Endothelial cell of umbilical vein (primary cell): Measurements from ENCODE around the gene NLRC3. TPM values are rescaled to one million over a fixed set of nuclear protein-coding genes. Genes with fewer than 3 reads are reported as not detected.

Source experiments
- BruUV-seq: library from RNA; stranded (reverse); fragments of 400-500 nt; replicated peaks from 2 replicates; lab custom pipeline; 2021; lab: Mats Ljungman, UMichigan
- CTCF ChIA-PET: fragments of 300-600, 350-600 bp; sonication (Branson Sonifier 250); formaldehyde crosslinking; loops from one replicate; lab custom pipeline; 2021; ENCODE audit warnings: antibody characterized with exemption, inconsistent platforms; lab: Charles Lee
- POLR2A ChIA-PET: fragments of 300-600, 350-600 bp; sonication (Branson Sonifier 250); formaldehyde crosslinking; loops from one replicate; lab custom pipeline; 2021; ENCODE audit warnings: antibody characterized with exemption, inconsistent platforms; lab: Charles Lee
- DNase-seq: peaks from one replicate; pipeline ENCODE4 v3.0.0-alpha.2; 2011; ENCODE audit warnings: low read depth, low spot score
- FAIRE-seq: peaks from 2 replicates; lab custom pipeline; 2011; peaks lifted over from hg19 to GRCh38; lab: Jason Lieb, UNC
- H2AFZ ChIP-seq: 2 replicates; pipeline ENCODE4 v1.6.0; 2012; ENCODE audit warnings: low read depth, low read length, control low read depth, inconsistent platforms
- H3K27ac ChIP-seq: 2 replicates; pipeline ENCODE4 v1.5.1; 2011; ENCODE audit warnings: low read depth, mild to moderate bottlenecking, control low read depth, low read length, moderate library complexity; ENCODE audit not compliant: insufficient read depth
- H3K27me3 ChIP-seq, 2 experiments: 2 replicates each; pipeline versions ENCODE4 v1.6.0 to v1.6.1; 2011; ENCODE audit warnings: low read length in 2 of 2, mixed read lengths in 1 of 2; ENCODE audit not compliant: control insufficient read depth in 2 of 2, insufficient read depth in 2 of 2
- H3K36me3 ChIP-seq, 2 experiments: 2 replicates in 1 of 2; 3 replicates in 1 of 2; pipeline ENCODE4 v1.5.1; 2011; ENCODE audit warnings: low read length in 2 of 2, mild to moderate bottlenecking in 1 of 2, moderate library complexity in 1 of 2; ENCODE audit not compliant: control insufficient read depth in 2 of 2, insufficient read depth in 2 of 2; ENCODE audit errors: extremely low read depth in 1 of 2
- H3K4me1 ChIP-seq: 3 replicates; pipeline ENCODE4 v1.5.1; 2011; ENCODE audit warnings: mild to moderate bottlenecking, low read length; ENCODE audit not compliant: control insufficient read depth, insufficient read depth; ENCODE audit errors: extremely low read depth
- H3K4me2 ChIP-seq: 2 replicates; pipeline ENCODE4 v1.6.1; 2011; ENCODE audit warnings: low read length, control low read depth, mixed read lengths; ENCODE audit not compliant: insufficient read depth
- H3K4me3 ChIP-seq, 3 experiments: fragments of 200-600 bp in 1 of 3; sonication (generic), shearing (Covaris generic) in 1 of 3; replicated peaks in 1 of 3; 2 replicates each; pipeline ENCODE4 v1.5.1; 2011 to 2016; ENCODE audit warnings: control low read depth in 3 of 3, low read length in 3 of 3, mild to moderate bottlenecking in 2 of 3, inconsistent platforms in 1 of 3, low read depth in 1 of 3, moderate library complexity in 1 of 3; ENCODE audit not compliant: insufficient read depth in 1 of 3
- H3K79me2 ChIP-seq: 2 replicates; pipeline ENCODE4 v1.6.0; 2012; ENCODE audit warnings: low read length, inconsistent platforms; ENCODE audit not compliant: control insufficient read depth, insufficient read depth
- H3K9ac ChIP-seq: replicated peaks from 2 replicates; pipeline ENCODE3; 2011; ENCODE audit warnings: low read length, control low read depth; ENCODE audit not compliant: insufficient read depth; ENCODE audit errors: extremely low read depth
- H3K9me1 ChIP-seq: replicated peaks from 3 replicates; pipeline ENCODE4 v1.6.0; 2011; ENCODE audit warnings: mild to moderate bottlenecking, low read length; ENCODE audit not compliant: control insufficient read depth, insufficient read depth; ENCODE audit errors: extremely low read depth
- H3K9me3 ChIP-seq: replicated peaks from 2 replicates; pipeline ENCODE4 v1.5.1; 2012; ENCODE audit warnings: low read length, inconsistent platforms; ENCODE audit not compliant: control insufficient read depth, insufficient read depth
- H4K20me1 ChIP-seq: replicated peaks from 2 replicates; pipeline ENCODE3; 2011; ENCODE audit warnings: mild to moderate bottlenecking, low read length; ENCODE audit not compliant: control insufficient read depth, insufficient read depth; ENCODE audit errors: extremely low read depth
- EZH2 ChIP-seq: IDR thresholded peaks from 2 replicates; pipeline ENCODE4 v1.6.1; 2012; ENCODE audit warnings: borderline replicate concordance, low read depth, mild to moderate bottlenecking, moderate library complexity, low read length, inconsistent platforms; ENCODE audit not compliant: severe bottlenecking
- FOS ChIP-seq: IDR thresholded peaks from 2 replicates; pipeline ENCODE4 v1.6.1; 2011; ENCODE audit warnings: mild to moderate bottlenecking, low read length, moderate library complexity, borderline replicate concordance; ENCODE audit not compliant: insufficient read depth
- GATA2 ChIP-seq: IDR thresholded peaks from 2 replicates; pipeline ENCODE4 v1.7.0; 2011; ENCODE audit warnings: low read depth, mild to moderate bottlenecking, moderate library complexity, mixed read lengths, low read length; ENCODE audit not compliant: insufficient read length, insufficient read depth
- JUN ChIP-seq: IDR thresholded peaks from 2 replicates; pipeline ENCODE4 v1.6.1; 2011; ENCODE audit warnings: borderline replicate concordance, low read depth; ENCODE audit not compliant: insufficient read length, insufficient read depth
- MYC ChIP-seq: IDR thresholded peaks from one replicate; pipeline ENCODE4 v1.6.1; 2011; ENCODE audit warnings: mild to moderate bottlenecking, low read depth, low read length
- POLR2A ChIP-seq: IDR thresholded peaks from 2 replicates; pipeline ENCODE4 v1.6.1; 2012; ENCODE audit warnings: low read depth, mild to moderate bottlenecking, control low read depth, low read length
- POLR2AphosphoS5 ChIP-seq: IDR thresholded peaks from 2 replicates; pipeline ENCODE4 v1.6.1; 2012; ENCODE audit warnings: low read depth, mild to moderate bottlenecking, control low read depth, low read length, moderate library complexity; ENCODE audit not compliant: insufficient read depth
- dilution Hi-C: fragments of 300-500 bp; cut with MboI; formaldehyde crosslinking; loops from one replicate; pipeline ENCODE4 v1.15.0; 2019; ENCODE audit warnings: low sequenced_read_pairs; ENCODE audit not compliant: extremely low pct_ligation_motif_present
- intact Hi-C: fragments of 100-400 bp; cut with micrococcal nuclease; formaldehyde crosslinking; loops from one replicate; pipeline ENCODE4 v1.10.0; 2022
- polyA plus RNA-seq, 4 experiments: library from polyadenylated mRNA; depleted of rRNA in 3 of 4; stranded (reverse) in 3 of 4; unstranded in 1 of 4; fragments of >200 nt; gene quantifications; 2 replicates each; pipeline versions ENCODE4 v1.2.1 to v1.2.3, GENCODE V29; 2011 to 2012; ENCODE audit warnings: missing spikeins in 1 of 4
- total RNA-seq: library from RNA; stranded (reverse); gene quantifications from 2 replicates; pipeline ENCODE4 v1.2.3, GENCODE V29; 2021
- TF ChIP-seq, protein P1 (sequence below): IDR thresholded peaks from 2 replicates; pipeline ENCODE4 v1.6.1; 2011; ENCODE audit not compliant: insufficient read depth, insufficient read length
- TF ChIP-seq, protein P2 (sequence below), 2 donors: IDR thresholded peaks; 1 replicate in 1 of 2; 2 replicates in 1 of 2; pipeline ENCODE4 v1.5.1; 2011; ENCODE audit warnings: low read length in 2 of 2, mild to moderate bottlenecking in 2 of 2, moderate library complexity in 2 of 2, control low read depth in 1 of 2, inconsistent platforms in 1 of 2, low read depth in 1 of 2; ENCODE audit not compliant: insufficient read depth in 1 of 2; ENCODE audit errors: extremely low read depth in 1 of 2

Gene NLRC3
- total and polyA plus RNA-seq, 2 donors (not counting 3 experiments of a cell fraction or from before 2014, with no cell fraction given), result 0.84 to 3.4 TPM

DNA sequence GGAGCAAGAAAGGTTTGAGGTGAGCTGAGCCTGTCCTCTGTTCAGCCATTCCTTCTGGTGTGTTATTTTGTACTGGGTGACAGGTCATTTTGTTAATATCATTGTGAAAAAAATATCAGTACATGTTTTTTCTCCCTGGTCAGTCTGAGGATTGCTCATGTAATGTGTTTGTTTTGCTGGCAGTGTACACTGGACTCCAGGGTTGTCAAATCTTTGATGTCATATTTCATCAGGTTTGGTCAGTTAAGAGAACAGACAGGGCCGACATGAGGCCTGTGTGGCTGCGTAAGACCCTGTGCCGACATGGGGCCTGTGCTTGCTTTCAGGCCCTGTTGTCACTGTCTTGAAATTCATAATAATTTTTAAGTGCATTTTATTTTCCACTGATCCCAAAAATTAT, 53.9 kb downstream of the NLRC3 start:
- ChIA-PET CTCF (interaction anchor here (0.7 to 1.2 kb wide), 3 partner anchors 22 to 138 kb away, joined by 3 to 4 read pairs (median 3); partner anchors contain the start of gene CLUAP1), POLR2A (no interaction called here)
- dilution Hi-C loops, result no loop called here
- no peak overlapping the region for H3K9ac ChIP-seq
- H3K27ac ChIP-seq, result no peak overlapping the region
- peaks cover 0 to 17% of the 10 kb centered on the region in 2 experiments for H3K36me3 ChIP-seq
- no peaks in the 10 kb centered on the region for H3K4me1 ChIP-seq
- H3K9me3 ChIP-seq, result no peaks in the 10 kb centered on the region
- H2AFZ ChIP-seq, result no peak overlapping the region
- no TSS peak for BruUV-seq
- no peak overlapping the region for H3K4me2 ChIP-seq
- intact Hi-C loops, result no loop called here
- TF ChIP-seq EZH2, result no peak
- TF ChIP-seq FOS, result no peak
- TF ChIP-seq POLR2AphosphoS5, result no peak
- TF ChIP-seq MYC, result no peak
- no peak for TF ChIP-seq POLR2A
- TF ChIP-seq JUN, result no peak
- TF ChIP-seq, protein P1, sequence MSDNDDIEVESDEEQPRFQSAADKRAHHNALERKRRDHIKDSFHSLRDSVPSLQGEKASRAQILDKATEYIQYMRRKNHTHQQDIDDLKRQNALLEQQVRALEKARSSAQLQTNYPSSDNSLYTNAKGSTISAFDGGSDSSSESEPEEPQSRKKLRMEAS, result no peak
- TF ChIP-seq, protein P2, sequence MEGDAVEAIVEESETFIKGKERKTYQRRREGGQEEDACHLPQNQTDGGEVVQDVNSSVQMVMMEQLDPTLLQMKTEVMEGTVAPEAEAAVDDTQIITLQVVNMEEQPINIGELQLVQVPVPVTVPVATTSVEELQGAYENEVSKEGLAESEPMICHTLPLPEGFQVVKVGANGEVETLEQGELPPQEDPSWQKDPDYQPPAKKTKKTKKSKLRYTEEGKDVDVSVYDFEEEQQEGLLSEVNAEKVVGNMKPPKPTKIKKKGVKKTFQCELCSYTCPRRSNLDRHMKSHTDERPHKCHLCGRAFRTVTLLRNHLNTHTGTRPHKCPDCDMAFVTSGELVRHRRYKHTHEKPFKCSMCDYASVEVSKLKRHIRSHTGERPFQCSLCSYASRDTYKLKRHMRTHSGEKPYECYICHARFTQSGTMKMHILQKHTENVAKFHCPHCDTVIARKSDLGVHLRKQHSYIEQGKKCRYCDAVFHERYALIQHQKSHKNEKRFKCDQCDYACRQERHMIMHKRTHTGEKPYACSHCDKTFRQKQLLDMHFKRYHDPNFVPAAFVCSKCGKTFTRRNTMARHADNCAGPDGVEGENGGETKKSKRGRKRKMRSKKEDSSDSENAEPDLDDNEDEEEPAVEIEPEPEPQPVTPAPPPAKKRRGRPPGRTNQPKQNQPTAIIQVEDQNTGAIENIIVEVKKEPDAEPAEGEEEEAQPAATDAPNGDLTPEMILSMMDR (IDR thresholded peaks at IDR 0.05; ENCODE audit: extremely low read depth in 1 of 2, insufficient read depth in 1 of 2, low read depth in 1 of 2, low read length in 2 of 2), result no peak
- TF ChIP-seq GATA2, result no peak
- no peak overlapping the region for H3K4me3 ChIP-seq
- FAIRE-seq (no peak), DNase-seq (no peak)
- no peaks in the 10 kb centered on the region for H3K9me1 ChIP-seq
- no peaks in the 10 kb centered on the region for H3K79me2 ChIP-seq
- H4K20me1 ChIP-seq, result no peaks in the 10 kb centered on the region
- no peaks in the 10 kb centered on the region for H3K27me3 ChIP-seq
